Keratinocyte (primary cell): ENCODE results near the gene CAMKMT. TPM values are rescaled to one million over a fixed set of nuclear protein-coding genes. Genes with fewer than 3 reads are reported as not detected.
"Not testable (repeated sequence)": the region's sequence is repeated elsewhere in the genome, so short reads cannot be mapped to it uniquely, and the experiment has no call there.

ENCODE experiments used
- DNase-seq: peaks from one replicate; pipeline ENCODE4 v3.0.0-alpha.2; 2011; ENCODE audit warnings: low read depth, missing footprints, low spot score
- FAIRE-seq: peaks from 2 replicates; lab custom pipeline; 2011; peaks lifted over from hg19 to GRCh38; lab: Jason Lieb, UNC
- H2AFZ ChIP-seq: 2 replicates; pipeline ENCODE4 v1.6.0; 2012; ENCODE audit warnings: low read length, control low read depth, inconsistent platforms; ENCODE audit not compliant: control insufficient read depth
- H3K27ac ChIP-seq: 2 replicates; pipeline ENCODE4 v1.5.1; 2011; ENCODE audit warnings: low read length; ENCODE audit not compliant: control insufficient read depth, insufficient read depth
- H3K27me3 ChIP-seq: 3 replicates; pipeline ENCODE4 v1.6.0; 2011; ENCODE audit warnings: low read length; ENCODE audit not compliant: control insufficient read depth, insufficient read depth; ENCODE audit errors: extremely low read depth
- H3K36me3 ChIP-seq, 2 experiments: 2 replicates in 1 of 2; 3 replicates in 1 of 2; pipeline ENCODE4 v1.5.1; 2011; ENCODE audit warnings: low read length in 2 of 2, mild to moderate bottlenecking in 1 of 2; ENCODE audit not compliant: control insufficient read depth in 2 of 2, insufficient read depth in 2 of 2; ENCODE audit errors: extremely low read depth in 1 of 2
- H3K4me1 ChIP-seq: 3 replicates; pipeline ENCODE4 v1.5.1; 2011; ENCODE audit warnings: low read length; ENCODE audit not compliant: control insufficient read depth, insufficient read depth; ENCODE audit errors: extremely low read depth
- H3K4me2 ChIP-seq: 3 replicates; pipeline ENCODE4 v1.6.0; 2011; ENCODE audit warnings: low read depth, low read length; ENCODE audit not compliant: control insufficient read depth, insufficient read depth; ENCODE audit errors: extremely low read depth
- H3K4me3 ChIP-seq, 3 experiments: fragments of 200-600 bp in 1 of 3; sonication (generic) in 1 of 3; 2 replicates in 2 of 3; 3 replicates in 1 of 3; pipeline ENCODE4 v1.5.1; 2011 to 2016; ENCODE audit warnings: low read length in 3 of 3, mild to moderate bottlenecking in 3 of 3, control low read depth in 2 of 3, inconsistent platforms in 1 of 3, low read depth in 1 of 3, mixed read lengths in 1 of 3, mixed run types in 1 of 3, moderate library complexity in 1 of 3; ENCODE audit not compliant: control insufficient read depth in 2 of 3, insufficient read depth in 2 of 3; ENCODE audit errors: extremely low read depth in 1 of 3
- H3K79me2 ChIP-seq: 2 replicates; pipeline ENCODE4 v1.6.0; 2012; ENCODE audit warnings: low read length; ENCODE audit not compliant: control insufficient read depth, insufficient read depth
- H3K9ac ChIP-seq: 3 replicates; pipeline ENCODE4 v1.6.0; 2011; ENCODE audit warnings: low read length; ENCODE audit not compliant: control insufficient read depth, insufficient read depth; ENCODE audit errors: extremely low read depth
- H3K9me1 ChIP-seq: 3 replicates; pipeline ENCODE4 v1.6.0; 2011; ENCODE audit warnings: low read length; ENCODE audit not compliant: control insufficient read depth, insufficient read depth; ENCODE audit errors: extremely low read depth
- H3K9me3 ChIP-seq: 2 replicates; pipeline ENCODE4 v1.5.1; 2012; ENCODE audit warnings: low read depth, low read length; ENCODE audit not compliant: control insufficient read depth
- H4K20me1 ChIP-seq: 3 replicates; pipeline ENCODE4 v1.6.0; 2011; ENCODE audit warnings: low read length; ENCODE audit not compliant: control insufficient read depth, insufficient read depth; ENCODE audit errors: extremely low read depth
- CTCF ChIP-seq, 3 experiments: IDR thresholded peaks in 1 of 3; conservative IDR thresholded peaks in 1 of 3; optimal IDR thresholded peaks in 1 of 3; 2 replicates in 2 of 3; 3 replicates in 1 of 3; pipeline versions ENCODE3 to v1.5.1; 2011; ENCODE audit warnings: low read length in 3 of 3, mild to moderate bottlenecking in 3 of 3, moderate library complexity in 2 of 3, control low read depth in 1 of 3, inconsistent platforms in 1 of 3; ENCODE audit not compliant: insufficient read depth in 2 of 3; ENCODE audit errors: extremely low read depth in 1 of 3
- EZH2 ChIP-seq: IDR thresholded peaks from one replicate; pipeline ENCODE4 v1.6.1; 2012; ENCODE audit warnings: inconsistent platforms, mild to moderate bottlenecking, low read length, moderate library complexity
- dilution Hi-C: fragments of 300-500 bp; cut with MboI; formaldehyde crosslinking; loops from one replicate; pipeline ENCODE4 v1.7.0; 2020; ENCODE audit warnings: low sequenced_read_pairs; ENCODE audit not compliant: extremely low pct_ligation_motif_present
- polyA plus RNA-seq, 5 experiments: library from polyadenylated mRNA; depleted of rRNA in 3 of 5; stranded (reverse) in 3 of 5; stranded (forward) in 1 of 5; unstranded in 1 of 5; fragments of >200 nt; gene quantifications; 1 replicate in 1 of 5; 2 replicates in 3 of 5; 3 replicates in 1 of 5; pipeline versions ENCODE4 v1.2.1 to v1.2.3, GENCODE V29; 2011 to 2012; ENCODE audit warnings: missing spikeins in 2 of 5, low read depth in 1 of 5, low replicate concordance in 1 of 5

Gene CAMKMT
- polyA plus RNA-seq, 1 donor (not counting 4 experiments of a cell fraction or from before 2014, with no cell fraction given): 9.9 TPM

DNA sequence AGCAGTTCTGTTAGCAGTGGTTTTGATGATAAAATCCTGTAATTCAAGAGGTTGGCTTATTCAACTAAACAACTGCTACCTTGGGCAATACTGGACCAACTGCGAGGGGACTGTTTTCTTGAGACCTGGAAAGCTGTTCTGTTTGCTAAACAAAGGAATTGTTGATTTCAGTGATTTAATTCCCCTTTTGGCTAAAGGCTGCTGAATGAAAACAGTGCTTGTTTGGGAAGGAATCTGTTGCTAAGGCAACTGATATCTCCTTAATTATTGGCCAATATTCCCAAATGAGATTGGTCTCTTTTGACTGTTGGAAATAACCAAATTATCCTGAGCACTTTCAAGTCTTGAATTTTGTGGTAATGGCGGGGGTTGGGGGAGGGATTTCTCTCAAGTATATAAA lies 136.8 kb downstream of the CAMKMT start:
- peaks cover 2% of the 10 kb centered on the region for H3K9me1 ChIP-seq
- no peaks in the 10 kb centered on the region for H3K27me3 ChIP-seq
- no peak overlapping the region for H2AFZ ChIP-seq
- no peaks in the 10 kb centered on the region for H4K20me1 ChIP-seq
- H3K9ac ChIP-seq: no peak overlapping the region
- no peak overlapping the region for H3K4me2 ChIP-seq
- H3K27ac ChIP-seq: no peak overlapping the region
- H3K9me3 ChIP-seq: no peaks in the 10 kb centered on the region
- no peak for FAIRE-seq
- no peaks in the 10 kb centered on the region for H3K79me2 ChIP-seq
- TF ChIP-seq EZH2 (no peak), CTCF (optimal IDR thresholded peaks at IDR 0.05 in 1 of 3, IDR thresholded peaks at IDR 0.05 in 1 of 3, conservative IDR thresholded peaks at IDR 0.05 in 1 of 3; ENCODE audit: extremely low read depth in 1 of 3, insufficient read depth in 2 of 3, low read length in 3 of 3) (no peak)
- no peak overlapping the region for H3K4me3 ChIP-seq
- DNase-seq: no peak
- H3K36me3 ChIP-seq: no peaks in the 10 kb centered on the region
- no peaks in the 10 kb centered on the region for H3K4me1 ChIP-seq
- dilution Hi-C loops: loop anchor here (25.0 kb wide), 1 partner anchor 464 kb away; no protein-coding TSS in a partner anchor

DNA sequence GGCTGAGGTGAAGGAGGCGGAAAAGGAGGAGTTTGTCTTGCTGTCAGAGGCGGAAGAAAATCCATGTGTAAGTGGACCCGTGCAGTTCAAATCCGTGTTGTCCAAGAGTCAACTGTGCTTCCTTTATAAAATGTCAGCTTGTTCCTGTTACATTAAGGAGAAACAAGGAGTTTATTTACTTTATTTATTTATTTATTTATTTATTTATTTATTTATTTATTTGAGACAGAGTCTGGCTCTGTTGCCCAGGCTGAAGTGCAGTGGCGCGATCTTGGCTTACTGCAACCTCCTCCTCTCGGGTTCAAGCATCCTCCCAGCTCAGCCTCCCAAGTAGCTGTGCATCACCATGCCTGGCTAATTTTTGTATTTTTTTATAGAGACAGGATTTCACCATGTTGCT lies 143.9 kb downstream of the CAMKMT start:
- H3K27me3 ChIP-seq, FAIRE-seq, H3K4me1 ChIP-seq, H3K4me3 ChIP-seq, H3K9me1 ChIP-seq, H3K27ac ChIP-seq, H3K9ac ChIP-seq, H3K79me2 ChIP-seq, DNase-seq, H4K20me1 ChIP-seq, H3K36me3 ChIP-seq, dilution Hi-C loops, H2AFZ ChIP-seq, H3K4me2 ChIP-seq, H3K9me3 ChIP-seq: not testable (repeated sequence)

GRCh38 chr2:44510246-44510645 lies 148.5 kb downstream of the CAMKMT start:
- Histone ChIP-seq H3K4me1 (peaks cover 3% of the 10 kb centered on the region), H3K79me2 (no peaks in the 10 kb centered on the region), H3K27ac (no peak overlapping the region), H3K36me3 (no peaks in the 10 kb centered on the region), H3K4me2 (no peak overlapping the region), H3K9me1 (no peaks in the 10 kb centered on the region), H4K20me1 (no peaks in the 10 kb centered on the region), H2AFZ (no peak overlapping the region), H3K9ac (no peak overlapping the region), H3K9me3 (no peaks in the 10 kb centered on the region), H3K4me3 (no peak overlapping the region), H3K27me3 (no peaks in the 10 kb centered on the region)
- TF ChIP-seq CTCF (optimal IDR thresholded peaks at IDR 0.05 in 1 of 3, IDR thresholded peaks at IDR 0.05 in 1 of 3, conservative IDR thresholded peaks at IDR 0.05 in 1 of 3; ENCODE audit: extremely low read depth in 1 of 3, insufficient read depth in 2 of 3, low read length in 3 of 3): no peak
- TF ChIP-seq EZH2: no peak
- FAIRE-seq: no peak
- DNase-seq: no peak
- dilution Hi-C loops: no loop called here
